HepG2 (cell line): Measurements from ENCODE around the gene VRK3. TPM values are rescaled to one million over a fixed set of nuclear protein-coding genes. Genes with fewer than 3 reads are reported as not detected.

Experiments
- CREB1 ChIP-seq, 2 experiments: fragments of 450-650 bp in 1 of 2; IDR thresholded peaks; 2 replicates each; pipeline ENCODE4 v1.6.1; 2016 to 2017; ENCODE audit warnings: control low read depth in 1 of 2, mild to moderate bottlenecking in 1 of 2, missing compliant biosample characterization in 1 of 2, missing genetic modification characterization in 1 of 2
- EP300 ChIP-seq, 3 experiments: sonication (generic) in 1 of 3; formaldehyde crosslinking in 1 of 3; IDR thresholded peaks; 2 replicates each; pipeline versions ENCODE4 v1.5.1 to v1.6.1; 2011 to 2020; ENCODE audit warnings: low read depth in 2 of 3, low read length in 2 of 3, borderline replicate concordance in 1 of 3, improper control_type of control experiment in 1 of 3, mild to moderate bottlenecking in 1 of 3, missing genetic modification reagents in 1 of 3, moderate library complexity in 1 of 3
- ERF ChIP-seq: IDR thresholded peaks from 2 replicates; pipeline ENCODE4 v1.6.1; 2018; ENCODE audit warnings: missing biosample characterization, missing genetic modification reagents
- HNRNPLL ChIP-seq: fragments of 200-400 bp; formaldehyde crosslinking; IDR thresholded peaks from 2 replicates; pipeline ENCODE4 v1.6.1; 2017; ENCODE audit warnings: mild to moderate bottlenecking, low read depth, low read length; ENCODE audit not compliant: poor library complexity, severe bottlenecking
- MAFF ChIP-seq: IDR thresholded peaks from 2 replicates; pipeline ENCODE4 v1.6.1; 2011; ENCODE audit warnings: low read depth, low read length, improper control_type of control experiment
- MEIS1 ChIP-seq: sonication (generic); formaldehyde crosslinking; IDR thresholded peaks from 2 replicates; pipeline ENCODE4 v1.9.0; 2021; ENCODE audit warnings: mild to moderate bottlenecking, missing genetic modification reagents, moderate library complexity, borderline replicate concordance
- MIER2 ChIP-seq: IDR thresholded peaks from 2 replicates; pipeline ENCODE4 v1.6.1; 2016; ENCODE audit warnings: missing biosample characterization, missing genetic modification reagents
- PHF5A ChIP-seq: IDR thresholded peaks from one replicate; pipeline ENCODE4 v1.6.1; 2018; ENCODE audit warnings: low read depth, missing genetic modification reagents; ENCODE audit not compliant: unreplicated experiment
- PRPF4 ChIP-seq: fragments of 200-400 bp; formaldehyde crosslinking; IDR thresholded peaks from 2 replicates; pipeline ENCODE4 v1.6.1; 2016; ENCODE audit warnings: low read length, low read depth; ENCODE audit not compliant: poor library complexity, severe bottlenecking
- RARA ChIP-seq: IDR thresholded peaks from 2 replicates; pipeline ENCODE4 v1.6.1; 2016; ENCODE audit warnings: missing genetic modification reagents, missing compliant biosample characterization
- RBAK ChIP-seq: sonication (generic); formaldehyde crosslinking; IDR thresholded peaks from 2 replicates; pipeline ENCODE4 v1.5.1; 2020; ENCODE audit warnings: mild to moderate bottlenecking, missing genetic modification reagents
- RFXANK ChIP-seq: IDR thresholded peaks from 2 replicates; pipeline ENCODE4 v1.6.1; 2016
- SIN3B ChIP-seq: fragments of 150-350 bp; IDR thresholded peaks from 2 replicates; pipeline ENCODE4 v1.6.1; 2014; ENCODE audit warnings: low read length
- SNAPC2 ChIP-seq: sonication (generic); formaldehyde crosslinking; IDR thresholded peaks from 2 replicates; pipeline ENCODE4 v1.8.1; 2022; ENCODE audit warnings: mild to moderate bottlenecking, missing genetic modification reagents
- TOPORS ChIP-seq: sonication (generic); formaldehyde crosslinking; IDR thresholded peaks from 2 replicates; pipeline ENCODE4 v1.8.0; 2023; ENCODE audit warnings: mild to moderate bottlenecking, missing genetic modification reagents
- ZBTB7B ChIP-seq: sonication (generic); formaldehyde crosslinking; IDR thresholded peaks from 2 replicates; pipeline ENCODE4 v1.4.0; 2020; ENCODE audit warnings: missing genetic modification reagents
- ZNF101 ChIP-seq: sonication (generic); formaldehyde crosslinking; IDR thresholded peaks from 2 replicates; pipeline ENCODE4 v1.4.0; 2020; ENCODE audit warnings: mild to moderate bottlenecking, low read depth, missing genetic modification reagents, borderline replicate concordance
- ZNF256 ChIP-seq: sonication (generic); formaldehyde crosslinking; conservative IDR thresholded peaks from 2 replicates; pipeline ENCODE4 v1.4.0; 2020; ENCODE audit warnings: missing genetic modification reagents
- ZNF605 ChIP-seq: sonication (generic); formaldehyde crosslinking; IDR thresholded peaks from 2 replicates; pipeline ENCODE4 v1.8.0; 2022; ENCODE audit warnings: mild to moderate bottlenecking, missing genetic modification reagents
- ZNF639 ChIP-seq: conservative IDR thresholded peaks from 2 replicates; pipeline ENCODE4 v1.6.1; 2018; ENCODE audit warnings: missing genetic modification reagents
- ZNF740 ChIP-seq: sonication (generic); formaldehyde crosslinking; IDR thresholded peaks from 2 replicates; pipeline ENCODE4 v1.4.0; 2020; ENCODE audit warnings: missing genetic modification reagents
- polyA plus RNA-seq, 8 experiments: library from polyadenylated mRNA; depleted of rRNA in 3 of 8; stranded (reverse) in 7 of 8; unstranded in 1 of 8; fragments of >200 nt; fragmentation: Illumina TruSeq in 4 of 8; extraction: Trizol in 4 of 8; gene quantifications; 2 replicates each; pipeline versions ENCODE4 v1.2.1 to v1.2.3, GENCODE V29; 2011 to 2016; ENCODE audit warnings: low read depth in 4 of 8, missing spikeins in 1 of 8, mixed read lengths in 1 of 8; ENCODE audit not compliant: insufficient read depth in 1 of 8
- total RNA-seq, 5 experiments: library from RNA; depleted of rRNA; stranded (reverse); fragments of >200 nt; fragmentation: Illumina TruSeq; extraction: Trizol; gene quantifications; 2 replicates each; pipeline ENCODE4 v1.2.3, GENCODE V29; 2016; ENCODE audit warnings: low read depth in 1 of 5
- TF ChIP-seq, protein P1 (sequence below): sonication (generic); formaldehyde crosslinking; IDR thresholded peaks from 2 replicates; pipeline ENCODE4 v1.4.0; 2020; ENCODE audit warnings: missing genetic modification reagents
- TF ChIP-seq, protein P2 (sequence below): sonication (generic); formaldehyde crosslinking; IDR thresholded peaks from 2 replicates; pipeline ENCODE4 v1.5.0; 2020; ENCODE audit warnings: missing genetic modification reagents
- TF ChIP-seq, protein P3 (sequence below): sonication (generic); formaldehyde crosslinking; IDR thresholded peaks from 2 replicates; pipeline ENCODE4 v1.5.0; 2020; ENCODE audit warnings: missing genetic modification reagents, mild to moderate bottlenecking, borderline replicate concordance
- TF ChIP-seq, protein P4 (sequence below): sonication (generic); formaldehyde crosslinking; IDR thresholded peaks from 2 replicates; pipeline ENCODE4 v1.9.0; 2021; ENCODE audit warnings: missing genetic modification reagents, mild to moderate bottlenecking, borderline replicate concordance

VRK3 gene
- total and polyA plus RNA-seq, 2 of the 13 experiments (the other 11 are each of a cell fraction or from before 2014, with no cell fraction given), result 23.8 to 28.3 TPM

DNA sequence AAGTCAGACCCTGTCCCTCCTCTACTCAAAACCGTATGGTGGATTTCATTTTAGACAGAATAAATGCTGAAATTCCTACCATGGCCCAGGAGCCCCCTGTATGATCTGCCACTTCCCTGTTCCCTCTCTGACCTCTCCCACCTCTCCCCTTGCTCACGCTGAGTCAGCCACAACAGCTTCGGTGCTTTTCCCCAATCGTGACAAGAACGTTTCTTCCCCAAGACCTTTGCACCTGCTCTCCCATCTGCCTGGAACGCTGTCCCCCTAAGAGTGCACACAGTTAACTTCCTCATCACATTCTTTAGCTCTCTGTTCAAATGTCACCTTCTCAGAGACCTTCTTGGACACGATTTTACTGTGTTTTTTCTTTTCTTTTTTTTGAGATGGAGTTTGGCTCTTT lies 2.3 kb downstream of the VRK3 start (continued):
- TF ChIP-seq, protein P1, sequence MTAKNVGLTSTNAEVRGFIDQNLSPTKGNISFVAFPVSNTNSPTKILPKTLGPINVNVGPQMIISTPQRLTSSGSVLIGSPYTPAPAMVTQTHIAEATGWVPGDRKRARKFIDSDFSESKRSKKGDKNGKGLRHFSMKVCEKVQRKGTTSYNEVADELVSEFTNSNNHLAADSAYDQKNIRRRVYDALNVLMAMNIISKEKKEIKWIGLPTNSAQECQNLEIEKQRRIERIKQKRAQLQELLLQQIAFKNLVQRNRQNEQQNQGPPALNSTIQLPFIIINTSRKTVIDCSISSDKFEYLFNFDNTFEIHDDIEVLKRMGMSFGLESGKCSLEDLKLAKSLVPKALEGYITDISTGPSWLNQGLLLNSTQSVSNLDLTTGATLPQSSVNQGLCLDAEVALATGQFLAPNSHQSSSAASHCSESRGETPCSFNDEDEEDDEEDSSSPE, result no peak
- no peak for TF ChIP-seq SIN3B
- no peak for TF ChIP-seq MIER2
- TF ChIP-seq, protein P2, sequence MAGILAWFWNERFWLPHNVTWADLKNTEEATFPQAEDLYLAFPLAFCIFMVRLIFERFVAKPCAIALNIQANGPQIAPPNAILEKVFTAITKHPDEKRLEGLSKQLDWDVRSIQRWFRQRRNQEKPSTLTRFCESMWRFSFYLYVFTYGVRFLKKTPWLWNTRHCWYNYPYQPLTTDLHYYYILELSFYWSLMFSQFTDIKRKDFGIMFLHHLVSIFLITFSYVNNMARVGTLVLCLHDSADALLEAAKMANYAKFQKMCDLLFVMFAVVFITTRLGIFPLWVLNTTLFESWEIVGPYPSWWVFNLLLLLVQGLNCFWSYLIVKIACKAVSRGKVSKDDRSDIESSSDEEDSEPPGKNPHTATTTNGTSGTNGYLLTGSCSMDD (CRISPR knock-in tag), result no peak
- TF ChIP-seq PHF5A (CRISPR knock-in tag), result no peak
- TF ChIP-seq ZNF256 (CRISPR knock-in tag), result no peak
- TF ChIP-seq ZBTB7B (CRISPR knock-in tag), result no peak
- no peak for TF ChIP-seq TOPORS (CRISPR knock-in tag)
- no peak for TF ChIP-seq ZNF605
- TF ChIP-seq ZNF101, result no peak
- no peak for TF ChIP-seq RBAK
- TF ChIP-seq, protein P3, sequence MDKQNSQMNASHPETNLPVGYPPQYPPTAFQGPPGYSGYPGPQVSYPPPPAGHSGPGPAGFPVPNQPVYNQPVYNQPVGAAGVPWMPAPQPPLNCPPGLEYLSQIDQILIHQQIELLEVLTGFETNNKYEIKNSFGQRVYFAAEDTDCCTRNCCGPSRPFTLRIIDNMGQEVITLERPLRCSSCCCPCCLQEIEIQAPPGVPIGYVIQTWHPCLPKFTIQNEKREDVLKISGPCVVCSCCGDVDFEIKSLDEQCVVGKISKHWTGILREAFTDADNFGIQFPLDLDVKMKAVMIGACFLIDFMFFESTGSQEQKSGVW (CRISPR knock-in tag), result no peak
- no peak for TF ChIP-seq RFXANK (CRISPR knock-in tag)
- no peak for TF ChIP-seq ZNF740 (CRISPR knock-in tag)
- TF ChIP-seq MAFF, result peak; percentile 76
- TF ChIP-seq ZNF639 (CRISPR knock-in tag), result no peak
- 0 out of 2 replicates have a peak, but pooled peaks have one; percentile 19 for TF ChIP-seq ERF (CRISPR knock-in tag)
- TF ChIP-seq PRPF4, result no peak
- 0 out of 2 replicates have a peak, but pooled peaks have one; percentile 23 for TF ChIP-seq RARA (CRISPR knock-in tag)
- 0 out of 4 replicates have a peak, but pooled peaks of 1 of the 2 experiments have one; percentile 9 for TF ChIP-seq EP300 (IDR thresholded peaks at IDR 0.05; ENCODE audit: low read depth in 2 of 2, low read length in 2 of 2)
- no peak for TF ChIP-seq EP300 (CRISPR knock-in tag; IDR thresholded peaks at IDR 0.05; ENCODE audit: borderline replicate concordance)
- TF ChIP-seq, protein P4, sequence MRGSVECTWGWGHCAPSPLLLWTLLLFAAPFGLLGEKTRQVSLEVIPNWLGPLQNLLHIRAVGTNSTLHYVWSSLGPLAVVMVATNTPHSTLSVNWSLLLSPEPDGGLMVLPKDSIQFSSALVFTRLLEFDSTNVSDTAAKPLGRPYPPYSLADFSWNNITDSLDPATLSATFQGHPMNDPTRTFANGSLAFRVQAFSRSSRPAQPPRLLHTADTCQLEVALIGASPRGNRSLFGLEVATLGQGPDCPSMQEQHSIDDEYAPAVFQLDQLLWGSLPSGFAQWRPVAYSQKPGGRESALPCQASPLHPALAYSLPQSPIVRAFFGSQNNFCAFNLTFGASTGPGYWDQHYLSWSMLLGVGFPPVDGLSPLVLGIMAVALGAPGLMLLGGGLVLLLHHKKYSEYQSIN (CRISPR knock-in tag), result no peak
- TF ChIP-seq MEIS1 (CRISPR knock-in tag), result no peak
- no peak for TF ChIP-seq SNAPC2 (CRISPR knock-in tag)
- no peak for TF ChIP-seq HNRNPLL
- TF ChIP-seq CREB1 (IDR thresholded peaks at IDR 0.05), result no peak
- no peak for TF ChIP-seq CREB1 (CRISPR knock-in tag; IDR thresholded peaks at IDR 0.05)
